ENCODE results near the gene RCBTB2. TPM values are rescaled to one million over a fixed set of nuclear protein-coding genes. Genes with fewer than 3 reads are reported as not detected.

The RCBTB2 gene
- total RNA-seq, 1 donor from 2014 or later: 38.4 TPM

GRCh38 chr13:48542581-48543341, 9.9 kb upstream of the RCBTB2 start:
- no peak overlapping the region for H3K27ac ChIP-seq
- Mint-ChIP-seq H3K4me3 (peak overlapping the region; percentile 46), H3K27ac (no peak overlapping the region), H3K27me3 (ENCODE audit: insufficient read depth, low read depth) (no peaks in the 10 kb centered on the region), H3K36me3 (no peaks in the 10 kb centered on the region), H3K9me3 (no peaks in the 10 kb centered on the region), H3K4me1 (peaks cover 32% of the 10 kb centered on the region)
- DNase-seq (ENCODE audit: low spot score): peak; percentile 59
- H2AFZ ChIP-seq (replicated peaks): peak overlapping the region; percentile 89
- H4K20me1 ChIP-seq (ENCODE audit: low read depth): no peaks in the 10 kb centered on the region
- no peak overlapping the region for H3K4me3 ChIP-seq
- no peaks in the 10 kb centered on the region for H3K36me3 ChIP-seq
- peak overlapping the region; percentile 44 for H3K4me2 ChIP-seq
- no peak overlapping the region for H3K9ac ChIP-seq
- peaks cover 25% of the 10 kb centered on the region for H3F3A ChIP-seq (ENCODE audit: low read depth)
- no peaks in the 10 kb centered on the region for H3K27me3 ChIP-seq
- H3K79me2 ChIP-seq (ENCODE audit: low read depth): no peaks in the 10 kb centered on the region
- H3K9me3 ChIP-seq (ENCODE audit: low read depth): no peaks in the 10 kb centered on the region
- H3K4me1 ChIP-seq: peaks cover 32% of the 10 kb centered on the region
- TF ChIP-seq EZH2 (IDR thresholded peaks at IDR 0.05) (no peak), EZH2phosphoT487 (IDR thresholded peaks at IDR 0.05) (no peak)
- TF ChIP-seq, protein P1, sequence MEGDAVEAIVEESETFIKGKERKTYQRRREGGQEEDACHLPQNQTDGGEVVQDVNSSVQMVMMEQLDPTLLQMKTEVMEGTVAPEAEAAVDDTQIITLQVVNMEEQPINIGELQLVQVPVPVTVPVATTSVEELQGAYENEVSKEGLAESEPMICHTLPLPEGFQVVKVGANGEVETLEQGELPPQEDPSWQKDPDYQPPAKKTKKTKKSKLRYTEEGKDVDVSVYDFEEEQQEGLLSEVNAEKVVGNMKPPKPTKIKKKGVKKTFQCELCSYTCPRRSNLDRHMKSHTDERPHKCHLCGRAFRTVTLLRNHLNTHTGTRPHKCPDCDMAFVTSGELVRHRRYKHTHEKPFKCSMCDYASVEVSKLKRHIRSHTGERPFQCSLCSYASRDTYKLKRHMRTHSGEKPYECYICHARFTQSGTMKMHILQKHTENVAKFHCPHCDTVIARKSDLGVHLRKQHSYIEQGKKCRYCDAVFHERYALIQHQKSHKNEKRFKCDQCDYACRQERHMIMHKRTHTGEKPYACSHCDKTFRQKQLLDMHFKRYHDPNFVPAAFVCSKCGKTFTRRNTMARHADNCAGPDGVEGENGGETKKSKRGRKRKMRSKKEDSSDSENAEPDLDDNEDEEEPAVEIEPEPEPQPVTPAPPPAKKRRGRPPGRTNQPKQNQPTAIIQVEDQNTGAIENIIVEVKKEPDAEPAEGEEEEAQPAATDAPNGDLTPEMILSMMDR (IDR thresholded peaks at IDR 0.05): no peak

DNA sequence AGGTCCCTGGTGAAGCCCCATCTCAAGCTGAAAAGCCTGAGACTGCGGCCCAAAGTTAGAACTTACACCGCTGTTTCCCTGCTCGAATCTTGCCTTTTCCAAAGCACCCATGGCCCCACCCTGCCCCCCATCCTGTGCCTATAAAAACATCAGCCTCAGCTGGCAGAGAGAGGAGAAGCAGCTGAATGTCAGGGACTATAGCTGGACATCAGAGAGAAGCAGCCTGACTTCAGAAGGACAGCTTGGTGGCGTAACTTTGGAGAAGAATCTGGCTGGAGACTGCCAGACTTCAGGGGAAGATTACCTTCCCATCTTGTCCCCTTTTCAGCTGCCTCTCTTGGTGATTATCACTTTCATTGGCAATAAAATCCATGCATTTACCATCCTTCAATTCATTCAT, 9.3 kb upstream of the RCBTB2 start:
- Mint-ChIP-seq H3K9me3 (no peaks in the 10 kb centered on the region), H3K4me3 (no peak overlapping the region), H3K27me3 (ENCODE audit: insufficient read depth, low read depth) (no peaks in the 10 kb centered on the region), H3K36me3 (no peaks in the 10 kb centered on the region), H3K27ac (no peak overlapping the region), H3K4me1 (peaks cover 32% of the 10 kb centered on the region)
- peaks cover 25% of the 10 kb centered on the region for H3F3A ChIP-seq (ENCODE audit: low read depth)
- DNase-seq (ENCODE audit: low spot score): no peak
- TF ChIP-seq EZH2 (IDR thresholded peaks at IDR 0.05): no peak
- TF ChIP-seq, protein P1 (IDR thresholded peaks at IDR 0.05): no peak
- TF ChIP-seq EZH2phosphoT487 (IDR thresholded peaks at IDR 0.05): no peak
- peak overlapping the region; percentile 89 for H2AFZ ChIP-seq (replicated peaks)
- H3K4me2 ChIP-seq: peak overlapping the region; percentile 44
- no peaks in the 10 kb centered on the region for H3K36me3 ChIP-seq
- H3K9me3 ChIP-seq (ENCODE audit: low read depth): no peaks in the 10 kb centered on the region
- no peaks in the 10 kb centered on the region for H3K79me2 ChIP-seq (ENCODE audit: low read depth)
- no peaks in the 10 kb centered on the region for H3K27me3 ChIP-seq
- H3K4me1 ChIP-seq: peaks cover 32% of the 10 kb centered on the region
- H3K4me3 ChIP-seq: no peak overlapping the region
- H4K20me1 ChIP-seq (ENCODE audit: low read depth): no peaks in the 10 kb centered on the region
- no peak overlapping the region for H3K9ac ChIP-seq
- H3K27ac ChIP-seq: no peak overlapping the region

DNA sequence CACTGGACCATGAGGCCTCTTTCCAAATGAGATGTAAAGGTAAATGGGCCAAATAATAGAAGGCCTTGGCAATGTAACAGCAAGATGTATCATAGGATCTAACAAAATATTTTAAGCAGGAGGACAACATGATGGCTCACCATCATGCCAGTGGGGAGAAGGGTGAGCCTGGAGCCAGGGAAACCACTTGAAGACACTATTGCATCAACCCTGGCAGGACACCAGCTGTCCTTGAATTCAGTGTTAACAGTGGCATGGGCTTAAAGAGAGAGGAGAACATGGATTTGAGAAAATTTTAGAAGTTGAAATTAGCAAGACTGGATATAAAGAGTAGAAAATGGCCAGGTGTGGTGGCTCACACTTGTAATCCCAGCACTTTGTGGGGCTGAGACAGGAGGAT, 6.7 kb upstream of the RCBTB2 start:
- H3K36me3 ChIP-seq: no peaks in the 10 kb centered on the region
- H3K4me1 ChIP-seq: peaks cover 16% of the 10 kb centered on the region
- Mint-ChIP-seq H3K27me3 (ENCODE audit: insufficient read depth, low read depth) (no peaks in the 10 kb centered on the region), H3K36me3 (no peaks in the 10 kb centered on the region), H3K4me1 (peaks cover 22% of the 10 kb centered on the region), H3K9me3 (no peaks in the 10 kb centered on the region), H3K27ac (no peak overlapping the region), H3K4me3 (no peak overlapping the region)
- no peak for DNase-seq (ENCODE audit: low spot score)
- H3K9me3 ChIP-seq (ENCODE audit: low read depth): no peaks in the 10 kb centered on the region
- no peak overlapping the region for H2AFZ ChIP-seq (replicated peaks)
- no peak overlapping the region for H3K9ac ChIP-seq
- no peak overlapping the region for H3K4me2 ChIP-seq
- H3K4me3 ChIP-seq: no peak overlapping the region
- H3K27me3 ChIP-seq: no peaks in the 10 kb centered on the region
- no peak for TF ChIP-seq EZH2 (IDR thresholded peaks at IDR 0.05)
- no peak for TF ChIP-seq EZH2phosphoT487 (IDR thresholded peaks at IDR 0.05)
- TF ChIP-seq, protein P1 (IDR thresholded peaks at IDR 0.05): no peak
- H4K20me1 ChIP-seq (ENCODE audit: low read depth): no peaks in the 10 kb centered on the region
- H3K79me2 ChIP-seq (ENCODE audit: low read depth): no peaks in the 10 kb centered on the region
- peaks cover 14% of the 10 kb centered on the region for H3F3A ChIP-seq (ENCODE audit: low read depth)
- H3K27ac ChIP-seq: no peak overlapping the region

Data from neural progenitor cell (in vitro differentiated cells).